ENCODE data around the gene FAM89A.

DNA sequence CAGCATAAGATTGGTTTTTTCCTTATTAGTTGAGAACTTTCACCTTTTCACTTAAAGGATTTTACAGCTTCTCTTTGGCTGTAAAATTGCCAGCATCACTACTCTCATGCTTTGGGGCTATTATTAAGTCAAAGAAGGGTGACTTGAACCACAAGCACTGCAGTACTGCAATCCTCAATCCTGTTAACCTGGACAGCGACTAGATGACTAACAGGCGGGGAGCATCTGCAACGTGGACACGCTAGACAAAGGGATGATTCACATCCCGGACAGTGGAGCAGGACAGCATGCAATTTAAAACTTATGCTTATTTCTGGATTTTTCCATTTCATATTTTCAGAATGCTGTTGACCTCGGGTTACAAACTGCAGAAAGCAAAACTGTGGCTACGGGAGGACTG, 53.1 kb downstream of the FAM89A start:
- no peak for TF ChIP-seq POLR2A (IDR thresholded peaks at IDR 0.05; ENCODE audit: low read length)
- TF ChIP-seq GATA1 (IDR thresholded peaks at IDR 0.05; ENCODE audit: low read depth, low read length), result no peak
